Lower leg skin (tissue), 3 donors: ENCODE results near the gene GARIN5B.

Source experiments
- POLR2A ChIP-seq, 2 donors: fragments of 450-650 bp; IDR thresholded peaks; one replicate each; pipeline ENCODE4 v1.6.1; 2016 to 2017; ENCODE audit warnings: antibody characterized with exemption in 2 of 2, mild to moderate bottlenecking in 1 of 2, moderate library complexity in 1 of 2
- TF ChIP-seq, protein P1 (sequence below), 3 donors: fragments of 450-650 bp; IDR thresholded peaks; one replicate each; pipeline ENCODE4 v1.5.1; 2016; ENCODE audit warnings: antibody characterized with exemption in 3 of 3, mild to moderate bottlenecking in 3 of 3, moderate library complexity in 2 of 3

- TF ChIP-seq, protein P1, sequence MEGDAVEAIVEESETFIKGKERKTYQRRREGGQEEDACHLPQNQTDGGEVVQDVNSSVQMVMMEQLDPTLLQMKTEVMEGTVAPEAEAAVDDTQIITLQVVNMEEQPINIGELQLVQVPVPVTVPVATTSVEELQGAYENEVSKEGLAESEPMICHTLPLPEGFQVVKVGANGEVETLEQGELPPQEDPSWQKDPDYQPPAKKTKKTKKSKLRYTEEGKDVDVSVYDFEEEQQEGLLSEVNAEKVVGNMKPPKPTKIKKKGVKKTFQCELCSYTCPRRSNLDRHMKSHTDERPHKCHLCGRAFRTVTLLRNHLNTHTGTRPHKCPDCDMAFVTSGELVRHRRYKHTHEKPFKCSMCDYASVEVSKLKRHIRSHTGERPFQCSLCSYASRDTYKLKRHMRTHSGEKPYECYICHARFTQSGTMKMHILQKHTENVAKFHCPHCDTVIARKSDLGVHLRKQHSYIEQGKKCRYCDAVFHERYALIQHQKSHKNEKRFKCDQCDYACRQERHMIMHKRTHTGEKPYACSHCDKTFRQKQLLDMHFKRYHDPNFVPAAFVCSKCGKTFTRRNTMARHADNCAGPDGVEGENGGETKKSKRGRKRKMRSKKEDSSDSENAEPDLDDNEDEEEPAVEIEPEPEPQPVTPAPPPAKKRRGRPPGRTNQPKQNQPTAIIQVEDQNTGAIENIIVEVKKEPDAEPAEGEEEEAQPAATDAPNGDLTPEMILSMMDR (IDR thresholded peaks at IDR 0.05) = no peak
- no peak for TF ChIP-seq POLR2A (IDR thresholded peaks at IDR 0.05)
Observed at GRCh38 chr19:55341595-55342531, 21.2 kb downstream of the GARIN5B start.
